GM19328 (cell line): ENCODE data around the gene ELMO1.

ENCODE experiments used
- ATAC-seq: cut with Tn5 transposase; IDR thresholded peaks from one replicate; pipeline ENCODE4 v1.9.1; 2021; ENCODE audit warnings: mild to moderate bottlenecking, moderate library complexity; ENCODE audit not compliant: unreplicated experiment

The ELMO1 gene

GRCh38 chr7:37109016-37109683 lies 339.5 kb downstream of the ELMO1 start:
- no peak for ATAC-seq

- ATAC-seq: no peak
Observed at GRCh38 chr7:37108615-37109014, 340.0 kb downstream of the ELMO1 start.

- no peak for ATAC-seq
Observed at GRCh38 chr7:37107047-37107750, 341.5 kb downstream of the ELMO1 start.

GRCh38 chr7:37105762-37106161 lies 342.9 kb downstream of the ELMO1 start:
- ATAC-seq: no peak

- ATAC-seq: no peak
Observed at GRCh38 chr7:37104822-37105518, 343.7 kb downstream of the ELMO1 start.

- no peak for ATAC-seq
Observed at GRCh38 chr7:37102518-37103137, 346.0 kb downstream of the ELMO1 start.

- ATAC-seq: no peak
Observed at GRCh38 chr7:37100735-37101331, 347.8 kb downstream of the ELMO1 start.

GRCh38 chr7:37098762-37099161 lies 349.9 kb downstream of the ELMO1 start:
- no peak for ATAC-seq

- ATAC-seq: no peak
Observed at GRCh38 chr7:37097983-37098382, 350.7 kb downstream of the ELMO1 start.

GRCh38 chr7:37097276-37097675 lies 351.4 kb downstream of the ELMO1 start:
- ATAC-seq: no peak

- no peak for ATAC-seq
Observed at GRCh38 chr7:37096341-37096740, 352.3 kb downstream of the ELMO1 start.

GRCh38 chr7:37095122-37095521 lies 353.5 kb downstream of the ELMO1 start:
- ATAC-seq: no peak

- no peak for ATAC-seq
Observed at GRCh38 chr7:37093257-37093656, 355.4 kb downstream of the ELMO1 start.

GRCh38 chr7:37092548-37092947 lies 356.1 kb downstream of the ELMO1 start:
- no peak for ATAC-seq

GRCh38 chr7:37089972-37090371 lies 358.7 kb downstream of the ELMO1 start:
- ATAC-seq: no peak

- ATAC-seq: no peak
Observed at GRCh38 chr7:37085600-37085999, 363.1 kb downstream of the ELMO1 start.

- no peak for ATAC-seq
Observed at GRCh38 chr7:37084303-37084702, 364.4 kb downstream of the ELMO1 start.

GRCh38 chr7:37083311-37084096 lies 365.2 kb downstream of the ELMO1 start:
- no peak for ATAC-seq

- no peak for ATAC-seq
Observed at GRCh38 chr7:37081436-37081835, 367.2 kb downstream of the ELMO1 start.

- ATAC-seq: no peak
Observed at GRCh38 chr7:37079420-37079819, 369.2 kb downstream of the ELMO1 start.
